SU-DHL-6 (cell line): ENCODE data around the gene PHACTR2.

Experiments
- CTCF ChIP-seq: fragments of 200-600 bp; sonication (generic); IDR thresholded peaks from one replicate; pipeline ENCODE4 v1.5.1; 2017; ENCODE audit warnings: antibody characterized with exemption, mild to moderate bottlenecking, low read length, moderate library complexity; ENCODE audit not compliant: insufficient read depth, poor library complexity, severe bottlenecking
- EZH2phosphoT487 ChIP-seq: fragments of 200-600 bp; sonication (generic), shearing (Covaris generic); conservative IDR thresholded peaks from 2 replicates; pipeline ENCODE4 v1.6.1; 2018; ENCODE audit warnings: mild to moderate bottlenecking, antibody characterized with exemption, low read length, moderate library complexity, mixed read lengths

- no peak for TF ChIP-seq CTCF
- TF ChIP-seq EZH2phosphoT487, result no peak
Observed at GRCh38 chr6:143838395-143838794, 160.6 kb downstream of the PHACTR2 start.
